ENCODE results near the gene RNF38.
"Not testable (repeated sequence)": the region's sequence is repeated elsewhere in the genome, so short reads cannot be mapped to it uniquely, and the experiment has no call there.

RNF38 gene

DNA sequence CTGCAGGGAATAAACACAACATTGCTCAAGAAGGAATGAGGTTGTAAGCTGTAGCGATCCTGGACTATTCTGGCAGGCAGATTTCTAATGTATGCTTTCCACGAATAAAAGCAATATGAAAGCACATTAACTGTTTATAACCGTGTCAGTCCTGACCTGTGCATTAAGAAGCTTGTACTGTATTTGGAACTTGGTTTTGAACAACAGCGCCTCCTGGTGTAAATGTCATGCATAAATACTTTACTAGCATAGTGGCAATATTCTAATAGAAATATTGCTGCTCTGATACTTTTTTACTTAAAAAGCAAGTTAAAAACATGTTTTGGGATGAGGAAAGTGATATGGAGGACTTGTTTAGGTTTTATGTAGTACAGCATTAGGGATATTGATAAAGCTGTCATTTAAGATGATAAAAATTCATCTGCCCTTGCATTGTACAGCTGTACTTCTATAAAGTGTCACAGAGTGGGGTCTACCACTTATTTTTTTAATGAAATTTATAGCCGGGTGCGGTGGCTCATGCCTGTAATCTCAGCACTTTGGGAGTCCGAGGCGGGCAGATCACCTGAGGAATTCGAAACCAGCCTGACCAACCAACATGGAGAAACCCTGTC lies 71.2 kb downstream of the RNF38 start:
- DNase-seq (ENCODE audit: low read depth), result peak; percentile 81

DNA sequence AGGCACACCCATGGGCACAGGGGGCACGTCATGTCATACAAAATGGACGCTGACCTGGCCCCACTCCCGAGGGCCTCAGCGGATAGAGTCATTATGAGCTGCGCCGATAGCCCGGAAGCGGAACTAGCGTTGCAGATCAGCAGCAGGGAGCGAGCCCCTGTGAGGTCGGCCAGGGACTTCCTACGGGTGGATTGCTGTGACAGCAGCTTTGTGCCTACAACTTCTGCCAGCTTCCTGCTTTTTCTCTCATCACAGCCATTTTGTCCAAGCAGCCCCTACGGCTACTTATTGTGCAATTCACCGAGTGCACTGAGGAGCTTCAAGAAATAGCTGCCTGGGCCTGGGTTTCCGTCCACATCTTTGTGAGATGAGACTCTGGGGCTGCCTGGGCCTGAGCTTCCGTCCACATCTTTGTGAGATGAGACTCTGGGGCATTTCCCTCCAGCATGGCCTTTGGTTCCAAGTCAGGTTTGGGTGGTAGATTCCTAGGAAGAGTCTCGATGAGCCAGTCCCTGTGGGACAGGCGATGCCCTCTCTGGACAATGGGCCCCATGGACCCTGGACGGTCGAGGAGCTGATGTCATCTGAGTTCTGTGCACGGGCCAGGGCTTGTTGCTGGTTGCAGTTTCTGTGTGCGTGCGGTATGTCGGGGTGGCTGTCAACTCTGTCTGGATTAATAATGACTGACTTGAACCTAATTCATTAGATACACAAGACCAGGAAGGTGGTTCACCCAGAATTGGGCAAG lies 74.8 kb downstream of the RNF38 start:
- DNase-seq (ENCODE audit: low read depth), result no peak

DNA sequence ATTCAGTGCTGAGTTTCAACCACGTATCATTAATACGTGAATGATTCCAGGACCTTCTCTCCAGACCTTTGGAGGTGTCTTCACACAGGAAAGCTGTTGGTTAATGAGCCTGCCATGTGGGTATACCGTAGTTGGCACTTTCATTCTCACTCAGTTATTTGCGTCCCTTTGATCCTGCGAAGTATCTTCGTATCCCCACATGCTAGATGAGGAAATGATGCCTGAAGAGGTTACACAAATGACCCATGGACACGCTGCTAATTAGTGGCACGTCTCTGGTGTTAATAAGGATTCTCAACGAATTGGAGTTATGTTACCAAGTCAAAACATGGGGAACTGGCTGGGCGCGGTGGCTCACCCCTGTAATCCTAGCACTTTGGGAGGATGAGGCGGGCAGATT lies 76.1 kb downstream of the RNF38 start:
- no peak for DNase-seq (ENCODE audit: low read depth)

- no peak for DNase-seq (ENCODE audit: low read depth)
Observed at GRCh38 chr9:36322462-36322861, 77.6 kb downstream of the RNF38 start.

GRCh38 chr9:36321903-36322302 lies 78.2 kb downstream of the RNF38 start:
- DNase-seq (ENCODE audit: low read depth), result not testable (repeated sequence)

GRCh38 chr9:36320466-36320865 lies 79.6 kb downstream of the RNF38 start:
- no peak for DNase-seq (ENCODE audit: low read depth)

GRCh38 chr9:36319806-36320205 lies 80.3 kb downstream of the RNF38 start:
- no peak for DNase-seq (ENCODE audit: low read depth)

GRCh38 chr9:36319183-36319582 lies 80.9 kb downstream of the RNF38 start:
- DNase-seq (ENCODE audit: low read depth), result no peak

- no peak for DNase-seq (ENCODE audit: low read depth)
Observed at GRCh38 chr9:36318212-36318802, 81.8 kb downstream of the RNF38 start.

DNA sequence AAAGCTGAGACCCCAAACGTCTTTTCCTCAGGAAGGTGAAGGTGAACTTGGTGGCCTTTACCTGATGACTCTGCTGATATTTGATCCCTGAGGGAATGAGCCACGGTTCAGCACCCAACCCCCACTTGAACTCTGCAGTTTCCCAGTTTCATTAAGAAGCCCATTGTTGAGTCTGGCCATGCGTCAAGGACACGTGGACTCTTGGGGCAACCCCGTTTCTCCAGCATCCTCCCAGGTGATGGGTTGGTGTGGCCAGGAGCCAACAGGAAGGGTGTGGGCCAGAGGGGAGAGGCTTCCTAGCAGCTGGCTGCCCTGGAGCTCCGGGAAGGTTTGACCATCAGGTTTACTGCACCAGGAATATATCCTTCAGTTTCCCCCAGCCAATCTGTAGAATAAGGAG lies 82.3 kb downstream of the RNF38 start:
- peak; percentile 24 for DNase-seq (ENCODE audit: low read depth)

GRCh38 chr9:36316611-36317317 lies 83.3 kb downstream of the RNF38 start:
- DNase-seq (ENCODE audit: low read depth), result no peak

DNA sequence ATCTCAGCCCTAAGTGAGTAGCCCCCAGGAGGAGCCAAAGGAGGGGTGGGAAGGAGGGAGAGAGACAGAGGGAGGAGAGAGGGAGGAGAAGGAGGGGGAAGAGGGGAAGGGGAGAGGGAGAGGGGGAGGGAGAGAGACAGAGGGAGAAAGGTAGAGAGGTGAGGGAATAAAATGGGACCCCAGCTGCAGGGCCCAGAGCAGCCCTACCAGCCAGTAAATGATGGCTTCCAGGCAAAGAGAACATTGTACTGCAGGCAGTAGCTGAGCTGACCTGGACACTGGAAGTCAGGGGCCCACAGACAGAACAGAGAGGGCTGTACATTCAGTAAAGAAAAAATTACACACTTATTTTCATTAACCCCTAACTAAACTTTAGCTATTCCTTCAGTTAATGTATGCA lies 84.0 kb downstream of the RNF38 start:
- DNase-seq (ENCODE audit: low read depth), result no peak

- no peak for DNase-seq (ENCODE audit: low read depth)
Observed at GRCh38 chr9:36315283-36315682, 84.8 kb downstream of the RNF38 start.

- DNase-seq (ENCODE audit: low read depth), result no peak
Observed at GRCh38 chr9:36314740-36315139, 85.3 kb downstream of the RNF38 start.

- peak; percentile 58 for DNase-seq (ENCODE audit: low read depth)
Observed at GRCh38 chr9:36306471-36307306, 93.4 kb downstream of the RNF38 start.

- not testable (repeated sequence) for DNase-seq (ENCODE audit: low read depth)
Observed at GRCh38 chr9:36304366-36304765, 95.7 kb downstream of the RNF38 start.

GRCh38 chr9:36301227-36301626 lies 98.8 kb downstream of the RNF38 start:
- DNase-seq (ENCODE audit: low read depth), result no peak

GRCh38 chr9:36298566-36298965 lies 101.5 kb downstream of the RNF38 start:
- peak; percentile 78 for DNase-seq (ENCODE audit: low read depth)

DNA sequence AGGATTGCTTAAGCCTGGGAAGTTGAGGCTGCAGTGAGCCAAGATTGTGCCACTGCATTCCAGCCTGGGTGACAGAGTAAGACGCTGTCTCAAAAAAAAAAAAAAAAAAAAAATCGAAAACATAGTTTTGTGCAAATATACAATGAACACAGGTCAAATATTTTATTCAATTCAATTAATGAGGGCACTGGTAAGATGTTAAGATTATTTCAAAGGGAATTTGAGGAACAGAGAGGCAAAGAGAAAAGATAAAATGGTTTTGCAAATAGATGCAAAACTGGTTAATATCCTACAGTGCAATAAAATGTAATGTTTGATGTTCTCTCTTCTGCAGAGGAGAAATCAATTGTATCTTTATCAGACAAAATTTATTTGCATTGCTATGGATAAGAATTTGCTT lies 102.3 kb downstream of the RNF38 start:
- DNase-seq (ENCODE audit: low read depth), result no peak

- not testable (repeated sequence) for DNase-seq (ENCODE audit: low read depth)
Observed at GRCh38 chr9:36294996-36295395, 105.1 kb downstream of the RNF38 start.

GRCh38 chr9:36293918-36294317 lies 106.2 kb downstream of the RNF38 start:
- no peak for DNase-seq (ENCODE audit: low read depth)

DNA sequence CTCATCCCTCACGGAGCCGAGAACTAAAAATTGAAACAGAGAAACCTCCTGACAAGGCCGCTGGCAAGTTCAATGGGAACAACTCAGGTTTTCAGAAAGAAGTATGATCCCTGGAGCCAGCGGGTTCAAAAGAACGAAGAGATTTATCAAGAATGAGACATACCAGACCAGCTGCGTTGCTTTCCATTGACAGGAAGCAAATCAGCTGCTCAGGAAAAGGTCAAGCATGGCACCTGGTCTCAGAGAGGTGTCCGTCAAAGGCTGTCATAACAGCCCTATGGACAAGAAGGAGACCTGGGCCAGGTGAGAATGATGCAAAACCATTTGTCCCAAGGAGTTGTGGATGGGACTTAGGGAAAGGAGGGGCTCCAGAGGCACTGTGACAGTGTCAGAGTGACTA lies 106.9 kb downstream of the RNF38 start:
- no peak for DNase-seq (ENCODE audit: low read depth)

Data from ELR (cell line).